ENCODE data around the gene CMC2.

CMC2 gene

GRCh38 chr16:81036751-81037350 is 30.2 kb upstream of the CMC2 start:
- CTCF ChIA-PET: interaction anchor here (1.1 to 3.3 kb wide), 8 partner anchors 10 to 88 kb away, joined by 3 to 20 read pairs (median 5); partner anchors contain the start of genes C16orf46, CENPN and CMC2
- peaks cover 3 to 28% (median 8%) of the 10 kb centered on the region in 4 experiments for H3K36me3 ChIP-seq (ENCODE audit: control insufficient read depth in 4 of 4, insufficient read depth in 4 of 4, low read length in 3 of 4)
- no peaks in the 10 kb centered on the region for H3K27me3 ChIP-seq (replicated peaks in 2 of 5; ENCODE audit: control insufficient read depth in 4 of 5, insufficient read depth in 5 of 5, low read length in 4 of 5)
- POLR2A ChIA-PET: interaction anchor here (0.7 kb wide), 1 partner anchor 26 kb away, joined by 6 read pairs; no protein-coding TSS in a partner anchor
- H3K4me3 ChIP-seq (ENCODE audit: control insufficient read depth in 1 of 7, extremely low read depth in 1 of 7, insufficient read depth in 4 of 7, low read depth in 2 of 7, low read length in 6 of 7): peak overlapping the region in 6 of 7 experiments; percentile 74 to 89 (median 82)
- peak; percentile 10 to 69 (median 54) for DNase-seq
- WGBS (ENCODE audit: insufficient coverage): 47% methylated on average over 4 of the region's 10 CpGs
- peaks cover 0 to 17% (median 11%) of the 10 kb centered on the region in 4 experiments for H3K4me1 ChIP-seq (ENCODE audit: control extremely low read depth in 1 of 4, control insufficient read depth in 4 of 4, insufficient read depth in 4 of 4, low read length in 3 of 4)
- H3K9me3 ChIP-seq (ENCODE audit: control extremely low read depth in 1 of 5, control insufficient read depth in 4 of 5, insufficient read depth in 2 of 5, low read depth in 1 of 5, low read length in 4 of 5): no peaks in the 10 kb centered on the region
- H3K27ac ChIP-seq (ENCODE audit: insufficient read depth in 1 of 2, low read depth in 1 of 2, low read length in 2 of 2, poor library complexity in 1 of 2, severe bottlenecking in 2 of 2): peak overlapping the region in 1 of 2 experiments; percentile 66

GRCh38 chr16:81035975-81036750 is 29.5 kb upstream of the CMC2 start:
- Histone ChIP-seq H3K27me3 (replicated peaks in 2 of 5; ENCODE audit: control insufficient read depth in 4 of 5, insufficient read depth in 5 of 5, low read length in 4 of 5) (no peaks in the 10 kb centered on the region), H3K9me3 (ENCODE audit: control extremely low read depth in 1 of 5, control insufficient read depth in 4 of 5, insufficient read depth in 2 of 5, low read depth in 1 of 5, low read length in 4 of 5) (no peaks in the 10 kb centered on the region), H3K36me3 (ENCODE audit: control insufficient read depth in 4 of 4, insufficient read depth in 4 of 4, low read length in 3 of 4) (peaks cover under 1 to 21% (median 5%) of the 10 kb centered on the region in 4 experiments), H3K27ac (ENCODE audit: insufficient read depth in 1 of 2, low read depth in 1 of 2, low read length in 2 of 2, poor library complexity in 1 of 2, severe bottlenecking in 2 of 2) (peak overlapping the region in 1 of 2 experiments; percentile 66), H3K4me3 (ENCODE audit: control insufficient read depth in 1 of 7, extremely low read depth in 1 of 7, insufficient read depth in 4 of 7, low read depth in 2 of 7, low read length in 6 of 7) (peak overlapping the region; percentile 74 to 93 (median 82)), H3K4me1 (ENCODE audit: control extremely low read depth in 1 of 4, control insufficient read depth in 4 of 4, insufficient read depth in 4 of 4, low read length in 3 of 4) (peaks cover 0 to 17% (median 11%) of the 10 kb centered on the region in 4 experiments)
- POLR2A ChIA-PET: interaction anchor here (0.6 to 1.2 kb wide), 2 partner anchors 29 to 40 kb away, joined by 3 to 5 read pairs; partner anchors contain the start of genes C16orf46, CENPN and CMC2
- peak; percentile 21 to 62 (median 51) for DNase-seq
- WGBS (ENCODE audit: insufficient coverage): under 1% methylated on average over 58 of the region's 80 CpGs
- CTCF ChIA-PET: interaction anchor here (0.6 to 3.3 kb wide), 15 partner anchors 9 to 87 kb away, joined by 3 to 20 read pairs (median 4); partner anchors contain the start of genes C16orf46, CENPN and CMC2

- Histone ChIP-seq H3K4me1 (ENCODE audit: control extremely low read depth in 1 of 4, control insufficient read depth in 4 of 4, insufficient read depth in 4 of 4, low read length in 3 of 4) (peaks cover 0 to 17% (median 11%) of the 10 kb centered on the region in 4 experiments), H3K9me3 (ENCODE audit: control extremely low read depth in 1 of 5, control insufficient read depth in 4 of 5, insufficient read depth in 2 of 5, low read depth in 1 of 5, low read length in 4 of 5) (no peaks in the 10 kb centered on the region), H3K36me3 (ENCODE audit: control insufficient read depth in 4 of 4, insufficient read depth in 4 of 4, low read length in 3 of 4) (peaks cover 0 to 16% (median 4%) of the 10 kb centered on the region in 4 experiments), H3K27me3 (replicated peaks in 2 of 5; ENCODE audit: control insufficient read depth in 4 of 5, insufficient read depth in 5 of 5, low read length in 4 of 5) (no peaks in the 10 kb centered on the region), H3K4me3 (ENCODE audit: control insufficient read depth in 1 of 7, extremely low read depth in 1 of 7, insufficient read depth in 4 of 7, low read depth in 2 of 7, low read length in 6 of 7) (peak within 1 kb of the TSS; percentile 74 to 93 (median 82)), H3K27ac (ENCODE audit: insufficient read depth in 1 of 2, low read depth in 1 of 2, low read length in 2 of 2, poor library complexity in 1 of 2, severe bottlenecking in 2 of 2) (peak within 1 kb of the TSS in 1 of 2 experiments; percentile 66)
- 4% methylated on average over 53 of the region's 54 CpGs for WGBS (ENCODE audit: insufficient coverage)
- DNase-seq: peak; percentile 84 to 92 (median 92)
- POLR2A ChIA-PET: interaction anchor here (0.6 to 1.2 kb wide), 2 partner anchors 28 to 41 kb away, joined by 3 to 5 read pairs; partner anchors contain the start of genes C16orf46, CENPN and CMC2
- CTCF ChIA-PET: interaction anchor here (0.6 to 3.3 kb wide), 17 partner anchors 9 to 86 kb away, joined by 3 to 20 read pairs (median 5); partner anchors contain the start of genes C16orf46, CENPN and CMC2
These were observed 28.8 kb upstream of the CMC2 start, which contains the start of gene ATMIN for GRCh38 chr16:81035398-81035974. ATMIN (plus strand) TSS chr16:81035842; CDS start chr16:81035871, 29 bp downstream.

GRCh38 chr16:81029930-81030604 is 23.4 kb upstream of the CMC2 start:
- Histone ChIP-seq H3K27me3 (replicated peaks in 2 of 5; ENCODE audit: control insufficient read depth in 4 of 5, insufficient read depth in 5 of 5, low read length in 4 of 5) (no peaks in the 10 kb centered on the region), H3K27ac (ENCODE audit: insufficient read depth in 1 of 2, low read depth in 1 of 2, low read length in 2 of 2, poor library complexity in 1 of 2, severe bottlenecking in 2 of 2) (no peak overlapping the region), H3K4me1 (ENCODE audit: control extremely low read depth in 1 of 4, control insufficient read depth in 4 of 4, insufficient read depth in 4 of 4, low read length in 3 of 4) (no peaks in the 10 kb centered on the region), H3K4me3 (ENCODE audit: control insufficient read depth in 1 of 7, extremely low read depth in 1 of 7, insufficient read depth in 4 of 7, low read depth in 2 of 7, low read length in 6 of 7) (no peak overlapping the region), H3K36me3 (ENCODE audit: control insufficient read depth in 4 of 4, insufficient read depth in 4 of 4, low read length in 3 of 4) (peaks cover 0 to 32% (median 22%) of the 10 kb centered on the region in 4 experiments), H3K9me3 (ENCODE audit: control extremely low read depth in 1 of 5, control insufficient read depth in 4 of 5, insufficient read depth in 2 of 5, low read depth in 1 of 5, low read length in 4 of 5) (no peaks in the 10 kb centered on the region)
- POLR2A ChIA-PET: no interaction called here
- DNase-seq: no peak
- CTCF ChIA-PET: interaction anchor here (0.6 to 1.5 kb wide), 4 partner anchors 10 to 26 kb away, joined by 3 to 4 read pairs (median 4); no protein-coding TSS in a partner anchor
- 85% methylated on average over 6 of the region's 11 CpGs for WGBS (ENCODE audit: insufficient coverage)

- WGBS (ENCODE audit: insufficient coverage): no CpG with 5 or more reads among the region's 4 CpGs
- no peaks in the 10 kb centered on the region for H3K4me1 ChIP-seq (ENCODE audit: control extremely low read depth in 1 of 4, control insufficient read depth in 4 of 4, insufficient read depth in 4 of 4, low read length in 3 of 4)
- DNase-seq: no peak
- ChIA-PET POLR2A (no interaction called here), CTCF (interaction anchor here (1.0 kb wide), 1 partner anchor 9 kb away, joined by 3 read pairs; the partner anchor contains the start of gene ATMIN)
- no peak overlapping the region for H3K4me3 ChIP-seq (ENCODE audit: control insufficient read depth in 1 of 7, extremely low read depth in 1 of 7, insufficient read depth in 4 of 7, low read depth in 2 of 7, low read length in 6 of 7)
- H3K9me3 ChIP-seq (ENCODE audit: control extremely low read depth in 1 of 5, control insufficient read depth in 4 of 5, insufficient read depth in 2 of 5, low read depth in 1 of 5, low read length in 4 of 5): no peaks in the 10 kb centered on the region
- no peak overlapping the region for H3K27ac ChIP-seq (ENCODE audit: insufficient read depth in 1 of 2, low read depth in 1 of 2, low read length in 2 of 2, poor library complexity in 1 of 2, severe bottlenecking in 2 of 2)
- H3K36me3 ChIP-seq (ENCODE audit: control insufficient read depth in 4 of 4, insufficient read depth in 4 of 4, low read length in 3 of 4): peaks cover 1 to 59% (median 33%) of the 10 kb centered on the region in 4 experiments
- H3K27me3 ChIP-seq (replicated peaks in 2 of 5; ENCODE audit: control insufficient read depth in 4 of 5, insufficient read depth in 5 of 5, low read length in 4 of 5): no peaks in the 10 kb centered on the region
These were observed 19.7 kb upstream of the CMC2 start for GRCh38 chr16:81026429-81026828.

- Histone ChIP-seq H3K27me3 (replicated peaks in 2 of 5; ENCODE audit: control insufficient read depth in 4 of 5, insufficient read depth in 5 of 5, low read length in 4 of 5) (no peaks in the 10 kb centered on the region), H3K9me3 (ENCODE audit: control extremely low read depth in 1 of 5, control insufficient read depth in 4 of 5, insufficient read depth in 2 of 5, low read depth in 1 of 5, low read length in 4 of 5) (no peaks in the 10 kb centered on the region), H3K27ac (ENCODE audit: insufficient read depth in 1 of 2, low read depth in 1 of 2, low read length in 2 of 2, poor library complexity in 1 of 2, severe bottlenecking in 2 of 2) (no peak overlapping the region), H3K4me3 (ENCODE audit: control insufficient read depth in 1 of 7, extremely low read depth in 1 of 7, insufficient read depth in 4 of 7, low read depth in 2 of 7, low read length in 6 of 7) (no peak overlapping the region), H3K4me1 (ENCODE audit: control extremely low read depth in 1 of 4, control insufficient read depth in 4 of 4, insufficient read depth in 4 of 4, low read length in 3 of 4) (no peaks in the 10 kb centered on the region), H3K36me3 (ENCODE audit: control insufficient read depth in 4 of 4, insufficient read depth in 4 of 4, low read length in 3 of 4) (peaks cover 18 to 89% (median 58%) of the 10 kb centered on the region in 4 experiments)
- CTCF ChIA-PET: interaction anchor here (0.7 to 1.1 kb wide), 4 partner anchors 10 to 18 kb away, joined by 3 to 4 read pairs (median 3); partner anchors contain the start of genes ATMIN, CENPN and CMC2
- no peak for DNase-seq
- POLR2A ChIA-PET: interaction anchor here (0.6 kb wide), 1 partner anchor 555 kb away, joined by 6 read pairs; no protein-coding TSS in a partner anchor
- WGBS (ENCODE audit: insufficient coverage): no CpG with 5 or more reads among the region's 2 CpGs
These were observed 11.8 kb upstream of the CMC2 start for GRCh38 chr16:81018496-81018895.

Data from common myeloid progenitor, CD34-positive (primary cell).